Astrocyte of the cerebellum (primary cell): Measurements from ENCODE around the gene ERAS.
A peak's percentile ranks its signal among the peaks of the same experiment; 100 is the strongest.
"Not testable (repeated sequence)": the region's sequence is repeated elsewhere in the genome, so short reads cannot be mapped to it uniquely, and the experiment has no call there.

ENCODE experiments used
- DNase-seq: peaks from one replicate; pipeline ENCODE4 v3.0.0-alpha.2; 2011; ENCODE audit warnings: low read depth
- H3K4me3 ChIP-seq: 2 replicates; pipeline ENCODE4 v1.5.1; 2011; ENCODE audit warnings: mild to moderate bottlenecking, low read depth, low read length, moderate library complexity
- in situ Hi-C: cut with HindIII; loops from 2 replicates; pipeline ENCODE4 v1.10.0; 2017; ENCODE audit warnings: low sequenced_read_pairs
- TF ChIP-seq, protein P1 (sequence below): IDR thresholded peaks from 2 replicates; pipeline ENCODE4 v1.5.1; 2012; ENCODE audit warnings: low read length, low read depth, moderate library complexity, mild to moderate bottlenecking; ENCODE audit errors: missing control alignments

Gene ERAS

DNA sequence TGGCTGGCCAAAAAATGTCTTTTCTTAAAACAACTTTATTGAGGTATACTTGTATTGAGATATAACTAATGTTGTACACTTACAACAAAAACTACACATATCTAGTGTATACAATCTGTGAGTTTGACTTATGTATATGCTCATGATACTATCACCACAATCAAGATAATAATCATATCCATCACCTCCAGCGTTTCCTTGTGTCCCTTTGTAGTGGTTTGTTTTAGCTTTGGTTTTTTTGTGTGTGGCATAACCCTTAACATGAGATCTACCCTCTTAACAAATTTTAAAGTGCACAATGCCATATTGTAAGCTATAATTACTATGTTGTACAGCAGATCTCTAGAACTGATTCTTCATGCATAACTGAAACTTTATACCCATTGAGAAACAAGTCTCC lies 22.5 kb downstream of the ERAS start:
- H3K4me3 ChIP-seq: no peak overlapping the region
- TF ChIP-seq, protein P1, sequence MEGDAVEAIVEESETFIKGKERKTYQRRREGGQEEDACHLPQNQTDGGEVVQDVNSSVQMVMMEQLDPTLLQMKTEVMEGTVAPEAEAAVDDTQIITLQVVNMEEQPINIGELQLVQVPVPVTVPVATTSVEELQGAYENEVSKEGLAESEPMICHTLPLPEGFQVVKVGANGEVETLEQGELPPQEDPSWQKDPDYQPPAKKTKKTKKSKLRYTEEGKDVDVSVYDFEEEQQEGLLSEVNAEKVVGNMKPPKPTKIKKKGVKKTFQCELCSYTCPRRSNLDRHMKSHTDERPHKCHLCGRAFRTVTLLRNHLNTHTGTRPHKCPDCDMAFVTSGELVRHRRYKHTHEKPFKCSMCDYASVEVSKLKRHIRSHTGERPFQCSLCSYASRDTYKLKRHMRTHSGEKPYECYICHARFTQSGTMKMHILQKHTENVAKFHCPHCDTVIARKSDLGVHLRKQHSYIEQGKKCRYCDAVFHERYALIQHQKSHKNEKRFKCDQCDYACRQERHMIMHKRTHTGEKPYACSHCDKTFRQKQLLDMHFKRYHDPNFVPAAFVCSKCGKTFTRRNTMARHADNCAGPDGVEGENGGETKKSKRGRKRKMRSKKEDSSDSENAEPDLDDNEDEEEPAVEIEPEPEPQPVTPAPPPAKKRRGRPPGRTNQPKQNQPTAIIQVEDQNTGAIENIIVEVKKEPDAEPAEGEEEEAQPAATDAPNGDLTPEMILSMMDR: no peak
- in situ Hi-C loops: no loop called here
- DNase-seq: no peak

DNA sequence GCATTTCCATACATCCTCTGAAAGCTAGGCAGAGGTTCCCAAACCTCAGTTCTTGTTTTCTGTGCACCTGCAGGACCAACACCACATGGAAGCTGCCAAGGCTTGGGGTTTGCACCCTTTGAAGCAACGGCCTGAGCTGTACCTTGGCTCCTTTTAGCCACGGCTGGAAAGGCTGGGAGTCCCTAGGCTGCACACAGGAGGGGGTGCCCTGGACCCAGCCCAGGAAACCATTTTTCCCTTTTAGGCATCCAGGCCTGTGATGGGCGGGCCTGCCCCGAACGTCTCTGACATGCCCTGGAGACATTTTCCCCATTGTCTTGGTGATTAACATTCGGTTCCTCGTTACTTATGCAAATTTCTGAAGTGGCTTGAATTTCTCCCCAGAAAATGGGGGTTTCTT lies 26.5 kb downstream of the ERAS start:
- TF ChIP-seq, protein P1: no peak
- in situ Hi-C loops: no loop called here
- DNase-seq: no peak
- no peak overlapping the region for H3K4me3 ChIP-seq

DNA sequence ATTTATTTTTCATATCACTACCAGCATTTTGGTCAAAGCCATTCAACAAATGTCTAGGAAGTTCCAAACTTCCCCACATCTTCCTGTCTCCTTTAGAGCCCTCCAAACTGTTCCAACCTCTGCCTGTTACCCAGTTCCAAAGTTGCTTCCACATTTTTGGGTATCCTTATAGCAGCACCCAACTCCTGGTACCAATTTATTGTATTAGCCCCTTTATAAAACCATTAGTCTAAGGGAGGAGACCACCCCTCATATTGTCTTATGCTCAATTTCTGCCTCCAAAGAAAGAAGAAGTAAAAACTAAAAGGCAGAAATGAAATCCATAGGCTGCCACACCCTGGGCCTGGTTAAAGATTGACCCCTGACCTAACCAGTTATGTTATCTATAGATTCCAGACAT lies 27.2 kb downstream of the ERAS start:
- DNase-seq, H3K4me3 ChIP-seq, in situ Hi-C loops: not testable (repeated sequence)

DNA sequence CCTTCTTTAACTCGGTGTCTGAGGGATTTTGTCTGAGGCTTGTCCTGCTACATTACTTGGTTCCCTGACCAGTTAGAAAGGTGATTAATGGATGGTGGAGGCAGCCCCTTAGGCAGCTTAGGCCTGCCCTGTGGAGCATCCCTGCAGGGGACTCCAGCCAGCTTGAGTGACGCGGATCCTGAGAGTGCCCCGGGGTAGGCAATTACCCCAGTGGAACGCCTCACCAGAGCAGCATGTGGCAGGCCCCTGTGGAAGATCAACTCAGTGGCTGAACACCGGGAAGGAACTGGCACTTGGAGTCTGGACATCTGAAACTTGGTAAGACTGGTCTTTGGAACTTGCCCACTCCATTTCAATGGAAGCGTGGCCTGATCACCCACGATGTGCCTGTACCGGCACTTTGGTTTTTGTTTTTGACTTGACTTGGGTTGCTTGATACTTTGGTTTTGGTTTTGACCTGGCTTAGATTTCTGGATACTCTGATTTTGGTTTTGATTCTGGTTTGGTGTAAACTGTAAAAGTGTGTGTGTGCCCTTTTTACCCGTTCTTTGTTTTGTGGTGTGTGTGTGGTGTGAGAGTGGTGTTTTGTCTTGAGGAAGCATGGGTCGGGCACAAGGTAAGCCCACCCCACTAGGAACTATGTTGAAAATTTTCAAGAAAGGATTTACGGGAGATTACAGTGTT lies 27.9 kb downstream of the ERAS start:
- in situ Hi-C loops, H3K4me3 ChIP-seq, DNase-seq: not testable (repeated sequence)

DNA sequence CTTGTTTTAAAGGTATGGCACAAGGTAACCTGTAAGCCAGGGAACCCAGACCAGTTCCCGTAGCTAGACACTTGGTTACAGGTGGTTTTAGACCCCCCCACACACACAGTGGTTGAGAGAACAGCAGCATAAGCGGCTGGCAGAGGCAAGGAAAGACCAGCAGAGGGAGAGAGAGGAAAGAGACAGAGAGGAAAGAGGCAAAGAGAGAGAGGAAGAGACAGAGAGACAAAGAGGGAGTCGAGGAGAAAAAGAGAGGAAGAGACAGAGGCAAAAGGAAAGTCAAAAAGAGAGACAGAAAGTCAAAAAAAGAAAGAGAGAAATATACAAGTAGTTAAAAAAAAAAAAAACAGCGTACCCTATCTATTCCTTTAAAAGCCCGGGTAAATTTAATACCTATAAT lies 28.6 kb downstream of the ERAS start:
- in situ Hi-C loops: no loop called here
- TF ChIP-seq, protein P1: peak; percentile 42
- H3K4me3 ChIP-seq: no peak overlapping the region
- DNase-seq: no peak

DNA sequence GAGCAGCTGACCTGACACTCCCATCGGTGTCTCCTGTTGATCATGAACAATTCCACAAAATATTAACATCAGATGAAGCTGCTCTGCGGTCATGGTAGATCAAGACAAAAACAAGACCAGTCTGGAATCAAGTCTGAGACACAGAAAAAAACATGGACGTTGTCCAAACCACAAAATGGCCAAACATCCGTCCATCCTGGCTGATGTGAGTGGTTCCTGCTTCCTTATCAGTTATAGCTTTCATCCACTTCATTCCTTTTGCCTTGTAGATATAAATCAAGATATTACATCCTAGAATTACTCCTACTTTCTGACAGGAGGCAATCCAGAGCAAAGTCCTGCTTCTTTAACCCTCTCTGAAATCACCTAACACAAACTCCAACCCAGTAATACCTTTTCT lies 37.9 kb downstream of the ERAS start:
- H3K4me3 ChIP-seq: no peak overlapping the region
- peak; percentile 23 for DNase-seq
- TF ChIP-seq, protein P1: no peak
- in situ Hi-C loops: no loop called here

DNA sequence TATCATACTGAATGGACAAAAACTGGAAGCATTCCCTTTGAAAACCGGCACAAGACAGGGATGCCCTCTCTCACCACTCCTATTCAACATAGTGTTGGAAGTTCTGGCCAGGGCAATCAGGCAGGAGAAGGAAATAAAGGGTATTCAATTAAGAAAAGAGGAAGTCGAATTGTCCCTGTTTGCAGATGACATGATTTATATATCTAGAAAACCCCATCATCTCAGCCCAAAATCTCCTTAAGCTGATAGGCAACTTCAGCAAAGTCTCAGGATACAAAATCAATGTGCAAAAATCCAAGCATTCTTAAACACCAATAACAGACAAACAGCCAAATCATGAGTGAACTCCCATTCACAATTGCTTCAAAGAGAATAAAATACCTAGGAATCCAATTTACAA lies 45.7 kb downstream of the ERAS start:
- DNase-seq, H3K4me3 ChIP-seq, in situ Hi-C loops: not testable (repeated sequence)

DNA sequence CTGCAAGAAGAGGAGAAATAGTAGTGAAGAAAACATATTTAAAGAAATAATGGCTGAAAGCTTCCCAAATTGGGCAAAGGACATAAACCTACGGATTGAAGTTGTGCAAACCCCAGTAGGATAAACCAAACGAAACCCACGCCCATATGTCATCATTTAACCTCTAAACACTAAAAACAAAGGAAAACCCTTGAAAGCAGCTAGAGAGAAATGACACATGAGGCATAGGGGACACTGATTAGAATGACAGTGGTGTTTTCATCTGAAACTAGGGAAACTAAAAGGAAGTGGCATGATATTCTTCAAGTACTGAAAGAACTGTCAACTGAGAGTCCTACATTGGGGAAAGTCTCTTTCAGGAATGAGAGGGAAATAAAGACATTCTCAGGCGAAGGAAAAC lies 50.6 kb downstream of the ERAS start:
- DNase-seq, H3K4me3 ChIP-seq, in situ Hi-C loops: not testable (repeated sequence)
